HepG2 (cell line): ENCODE results near the gene ULBP2. TPM values are rescaled to one million over a fixed set of nuclear protein-coding genes. Genes with fewer than 3 reads are reported as not detected.

ENCODE experiments used
- ATAC-seq: fragments of 200-7000 bp; cut with Tn5 transposase; 3 replicates; pipeline ENCODE4 v1.9.1; 2020; ENCODE audit warnings: mild to moderate bottlenecking, moderate library complexity
- BruUV-seq: library from RNA; stranded (reverse); fragments of 400-500 nt; replicated peaks from 2 replicates; lab custom pipeline; 2021; lab: Mats Ljungman, UMichigan
- CTCF ChIA-PET: fragments of 300-600 bp; formaldehyde crosslinking; extraction: SDS; loops from one replicate; lab custom pipeline; 2021; ENCODE audit warnings: low total read pairs, inconsistent platforms, low intra/inter-chr PET ratio; lab: Yijun Ruan, JAX
- POLR2A ChIA-PET: fragments of 350-600 bp; sonication (Branson Sonifier 250); formaldehyde crosslinking; loops from one replicate; lab custom pipeline; 2020; ENCODE audit warnings: antibody characterized with exemption, inconsistent platforms; lab: Yijun Ruan, JAX
- DNase-seq: peaks from one replicate; pipeline ENCODE4 v3.0.0-alpha.2; 2015; ENCODE audit warnings: low spot score
- FAIRE-seq: peaks from 3 replicates; lab custom pipeline; 2011; peaks lifted over from hg19 to GRCh38; lab: Jason Lieb, UNC
- H2AFZ ChIP-seq: one replicate; pipeline ENCODE4 v1.6.1; 2011; ENCODE audit warnings: low read length, inconsistent platforms
- H3K27ac ChIP-seq: fragments of 300-600 bp; 3 replicates; pipeline ENCODE4 v1.8.0; 2011; ENCODE audit warnings: mixed run types, mild to moderate bottlenecking, mixed read lengths, low read length, inconsistent platforms; ENCODE audit not compliant: insufficient read depth; ENCODE audit errors: extremely low read length
- H3K27me3 ChIP-seq, 2 experiments: fragments of 200-600 bp in 1 of 2; 2 replicates in 1 of 2; 3 replicates in 1 of 2; pipeline versions ENCODE4 v1.6.0 to v1.8.0; 2011; ENCODE audit warnings: low read length in 2 of 2, mild to moderate bottlenecking in 2 of 2, moderate library complexity in 2 of 2, inconsistent platforms in 1 of 2; ENCODE audit not compliant: insufficient read depth in 2 of 2, control insufficient read depth in 1 of 2
- H3K36me3 ChIP-seq, 2 experiments: fragments of 200-600 bp in 1 of 2; replicated peaks in 1 of 2; 2 replicates in 1 of 2; 3 replicates in 1 of 2; pipeline versions ENCODE4 v1.5.1 to v1.8.0; 2011; ENCODE audit warnings: low read length in 2 of 2, inconsistent platforms in 1 of 2; ENCODE audit not compliant: insufficient read depth in 2 of 2, control insufficient read depth in 1 of 2
- H3K4me1 ChIP-seq: 2 replicates; pipeline ENCODE4 v1.5.1; 2012; ENCODE audit warnings: low read length, inconsistent platforms; ENCODE audit not compliant: insufficient read depth
- H3K4me2 ChIP-seq: 2 replicates; pipeline ENCODE4 v1.6.0; 2011; ENCODE audit warnings: low read depth, low read length, inconsistent platforms
- H3K4me3 ChIP-seq, 3 experiments: fragments of 200-600 bp in 1 of 3; sonication (generic), shearing (Covaris generic) in 1 of 3; replicated peaks in 1 of 3; 2 replicates each; pipeline ENCODE4 v1.5.1; 2011 to 2016; ENCODE audit warnings: low read length in 3 of 3, inconsistent platforms in 2 of 3, low read depth in 2 of 3, mild to moderate bottlenecking in 2 of 3, control low read depth in 1 of 3, mixed read lengths in 1 of 3; ENCODE audit not compliant: insufficient read depth in 1 of 3
- H3K79me2 ChIP-seq: one replicate; pipeline ENCODE4 v1.6.1; 2011; ENCODE audit warnings: low read length, inconsistent platforms; ENCODE audit not compliant: insufficient read depth
- H3K9ac ChIP-seq: 2 replicates; pipeline ENCODE4 v1.6.0; 2011; ENCODE audit warnings: mild to moderate bottlenecking, low read depth, low read length, inconsistent platforms; ENCODE audit not compliant: insufficient read depth
- H3K9me3 ChIP-seq: 2 replicates; pipeline ENCODE4 v1.5.1; 2012; ENCODE audit warnings: mild to moderate bottlenecking, low read length
- H4K20me1 ChIP-seq: 2 replicates; pipeline ENCODE4 v1.6.0; 2011; ENCODE audit warnings: inconsistent platforms, mild to moderate bottlenecking, low read length, moderate library complexity; ENCODE audit not compliant: insufficient read depth
- BRD4 ChIP-seq: sonication (generic); formaldehyde crosslinking; IDR thresholded peaks from 2 replicates; pipeline ENCODE4 v1.4.0; 2020; ENCODE audit warnings: missing genetic modification reagents
- JDP2 ChIP-seq: sonication (generic); formaldehyde crosslinking; IDR thresholded peaks from 2 replicates; pipeline ENCODE4 v1.8.1; 2022; ENCODE audit warnings: missing genetic modification reagents, borderline replicate concordance
- MNT ChIP-seq: fragments of 450-650 bp; IDR thresholded peaks from 2 replicates; pipeline ENCODE4 v1.6.1; 2016
- SP1 ChIP-seq, 2 experiments: fragments of 450-650 bp in 1 of 2; sonication (generic) in 1 of 2; formaldehyde crosslinking in 1 of 2; IDR thresholded peaks; 2 replicates each; pipeline versions ENCODE4 v1.4.0 to v1.6.1; 2016 to 2020; ENCODE audit warnings: missing genetic modification reagents in 1 of 2
- TGIF2 ChIP-seq: IDR thresholded peaks from 2 replicates; pipeline ENCODE4 v1.6.1; 2016; ENCODE audit warnings: control low read depth, missing compliant biosample characterization
- ZNF24 ChIP-seq: fragments of 450-650 bp; IDR thresholded peaks from 2 replicates; pipeline ENCODE4 v1.6.1; 2017; ENCODE audit warnings: antibody characterized with exemption, mild to moderate bottlenecking
- ZNF264 ChIP-seq: sonication (generic); formaldehyde crosslinking; IDR thresholded peaks from 2 replicates; pipeline ENCODE4 v1.4.0; 2020; ENCODE audit warnings: missing genetic modification reagents
- WGBS: methylation state at CpG from one replicate; pipeline ENCODE4 v1.1.6; 2017; ENCODE audit warnings: low lambda C conversion rate; 5-methylcytosine and 5-hydroxymethylcytosine counted together
- in situ Hi-C: cut with HindIII; loops from 2 replicates; pipeline ENCODE4 v1.10.0; 2017; ENCODE audit warnings: low pct_unique_long_range_greater_than_20kb; ENCODE audit not compliant: extremely low pct_ligation_motif_present
- intact Hi-C: fragments of 100-400 bp; cut with micrococcal nuclease; formaldehyde crosslinking; loops from one replicate; pipeline ENCODE4 v1.10.0; 2022; ENCODE audit not compliant: unreplicated experiment
- polyA plus RNA-seq, 8 experiments: library from polyadenylated mRNA; depleted of rRNA in 3 of 8; stranded (reverse) in 7 of 8; unstranded in 1 of 8; fragments of >200 nt; fragmentation: Illumina TruSeq in 4 of 8; extraction: Trizol in 4 of 8; gene quantifications; 2 replicates each; pipeline versions ENCODE4 v1.2.1 to v1.2.3, GENCODE V29; 2011 to 2016; ENCODE audit warnings: low read depth in 4 of 8, missing spikeins in 1 of 8, mixed read lengths in 1 of 8; ENCODE audit not compliant: insufficient read depth in 1 of 8
- total RNA-seq, 5 experiments: library from RNA; depleted of rRNA; stranded (reverse); fragments of >200 nt; fragmentation: Illumina TruSeq; extraction: Trizol; gene quantifications; 2 replicates each; pipeline ENCODE4 v1.2.3, GENCODE V29; 2016; ENCODE audit warnings: low read depth in 1 of 5
- TF ChIP-seq, protein P1 (sequence below): sonication (generic); formaldehyde crosslinking; IDR thresholded peaks from 2 replicates; pipeline ENCODE4 v1.5.0; 2020; ENCODE audit warnings: missing genetic modification reagents

The ULBP2 gene
- total and polyA plus RNA-seq, 2 of the 13 experiments (the other 11 are each of a cell fraction or from before 2014, with no cell fraction given), result not detected

DNA sequence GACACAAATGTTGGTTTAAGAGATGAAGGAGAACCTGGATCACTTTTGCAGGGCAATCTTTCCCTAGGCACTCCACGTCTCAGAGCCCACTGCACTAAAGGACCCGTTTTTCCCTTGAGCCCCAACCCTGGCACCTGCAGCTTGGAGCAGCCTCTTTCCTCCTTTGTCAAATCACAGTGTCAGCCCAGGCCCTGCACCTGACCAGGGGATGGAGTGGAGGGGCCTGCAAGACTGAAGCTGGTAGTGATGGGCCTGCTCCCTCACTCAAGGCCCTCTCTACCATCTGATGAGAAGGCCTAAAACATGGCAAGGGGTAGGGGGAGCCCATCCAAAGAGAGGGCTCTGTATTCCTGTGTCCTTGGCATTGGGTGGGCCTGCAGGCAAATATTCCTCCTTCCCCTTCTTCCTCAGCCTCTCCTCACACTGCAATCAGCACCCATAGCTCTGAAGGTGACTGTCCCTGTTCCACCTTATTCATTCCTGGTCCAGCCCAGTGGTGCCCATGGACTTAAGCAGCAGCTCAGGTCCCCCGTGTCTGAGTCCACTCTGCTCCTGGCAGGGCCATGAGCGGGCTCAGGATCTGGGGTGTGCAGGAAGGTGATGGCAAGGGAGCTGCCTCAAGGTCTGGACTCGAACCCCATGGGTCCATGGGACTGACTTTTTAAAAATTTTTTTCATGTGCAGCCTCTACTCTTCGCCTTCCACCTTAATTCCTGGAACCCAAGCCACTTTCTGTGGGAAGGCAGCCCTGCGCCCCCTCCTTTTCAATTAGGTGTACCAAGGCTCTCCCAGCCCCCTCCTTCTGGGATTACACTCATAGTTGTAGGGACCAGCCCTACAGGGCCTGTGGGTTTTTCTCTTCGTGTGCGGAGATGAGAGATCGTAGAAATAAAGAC, 25.6 kb upstream of the ULBP2 start:
- Histone ChIP-seq H3K27ac (no peak overlapping the region), H3K4me1 (no peaks in the 10 kb centered on the region), H3K9ac (no peak overlapping the region), H4K20me1 (no peaks in the 10 kb centered on the region), H3K4me3 (no peak overlapping the region), H3K4me2 (no peak overlapping the region), H2AFZ (no peak overlapping the region), H3K36me3 (no peaks in the 10 kb centered on the region), H3K27me3 (peaks cover 3 to 51% of the 10 kb centered on the region in 2 experiments), H3K9me3 (no peaks in the 10 kb centered on the region), H3K79me2 (no peaks in the 10 kb centered on the region)
- CTCF ChIA-PET, result interaction anchor here (1.3 to 1.6 kb wide), 2 partner anchors 76 to 82 kb away, joined by 3 to 7 read pairs; no protein-coding TSS in a partner anchor
- 36% methylated on average over 10 of the region's 10 CpGs for WGBS
- FAIRE-seq (no peak), ATAC-seq (no peak), DNase-seq (no peak)
- POLR2A ChIA-PET, result no interaction called here
- TF ChIP-seq ZNF24 (no peak), SP1 (IDR thresholded peaks at IDR 0.05) (no peak), SP1 (CRISPR knock-in tag; IDR thresholded peaks at IDR 0.05) (no peak), BRD4 (CRISPR knock-in tag) (no peak), JDP2 (CRISPR knock-in tag) (no peak), TGIF2 (CRISPR knock-in tag) (no peak), ZNF264 (CRISPR knock-in tag) (no peak), MNT (no peak)
- TF ChIP-seq, protein P1, sequence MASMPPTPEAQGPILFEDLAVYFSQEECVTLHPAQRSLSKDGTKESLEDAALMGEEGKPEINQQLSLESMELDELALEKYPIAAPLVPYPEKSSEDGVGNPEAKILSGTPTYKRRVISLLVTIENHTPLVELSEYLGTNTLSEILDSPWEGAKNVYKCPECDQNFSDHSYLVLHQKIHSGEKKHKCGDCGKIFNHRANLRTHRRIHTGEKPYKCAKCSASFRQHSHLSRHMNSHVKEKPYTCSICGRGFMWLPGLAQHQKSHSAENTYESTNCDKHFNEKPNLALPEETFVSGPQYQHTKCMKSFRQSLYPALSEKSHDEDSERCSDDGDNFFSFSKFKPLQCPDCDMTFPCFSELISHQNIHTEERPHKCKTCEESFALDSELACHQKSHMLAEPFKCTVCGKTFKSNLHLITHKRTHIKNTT (CRISPR knock-in tag), result no peak
- no TSS peak for BruUV-seq
- in situ Hi-C loops (no loop called here), intact Hi-C loops (no loop called here)
